ENCODE data around the gene PIGM.

The PIGM gene

DNA sequence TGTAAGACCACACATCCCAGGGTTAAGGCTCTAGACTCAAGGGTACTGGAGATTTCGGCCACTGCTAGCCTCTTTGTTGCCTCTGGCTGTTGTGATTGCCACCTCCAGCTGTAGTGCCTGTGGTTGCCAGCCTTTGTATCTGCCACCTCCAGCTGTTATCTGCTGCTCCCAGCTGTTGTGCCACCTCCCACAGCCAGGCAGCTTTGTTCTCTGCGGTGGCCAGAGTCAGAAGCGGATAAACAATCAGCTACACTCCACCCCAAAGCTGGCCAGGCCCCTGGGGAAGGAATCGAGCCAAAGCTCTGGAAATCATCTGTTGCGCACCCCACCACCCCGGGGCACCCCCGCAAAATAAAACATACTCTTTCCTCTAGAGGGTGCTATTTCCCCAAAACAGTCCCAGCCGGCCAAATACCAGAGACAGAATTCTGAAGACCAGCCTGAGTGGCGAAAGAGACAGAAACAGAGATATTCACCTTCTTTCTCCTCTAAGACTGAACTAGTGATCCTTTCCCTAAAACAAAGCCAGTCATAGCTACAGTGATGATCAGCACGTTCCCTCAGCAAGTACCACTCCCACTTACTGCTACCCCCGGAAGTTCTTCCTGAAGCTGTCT, 14.8 kb upstream of the PIGM start:
- DNase-seq (ENCODE audit: low read depth, low spot score) = no peak
- Histone ChIP-seq H3K36me3 (ENCODE audit: control insufficient read depth, insufficient read depth, low read length) (no peaks in the 10 kb centered on the region), H3K4me1 (ENCODE audit: control insufficient read depth, insufficient read depth, low read length) (peaks cover 4% of the 10 kb centered on the region; the same call in 1 of the 2 replicates), H3K9me3 (ENCODE audit: control insufficient read depth, insufficient read depth, low read length) (no peaks in the 10 kb centered on the region), H3K27ac (ENCODE audit: low read length) (no peak overlapping the region), H3K4me3 (ENCODE audit: low read length) (no peak overlapping the region), H3K27me3 (ENCODE audit: control insufficient read depth, insufficient read depth, low read length) (no peaks in the 10 kb centered on the region)
- no CpG with 5 or more reads among the region's 11 CpGs for WGBS (ENCODE audit: insufficient coverage, insufficient read length)

DNA sequence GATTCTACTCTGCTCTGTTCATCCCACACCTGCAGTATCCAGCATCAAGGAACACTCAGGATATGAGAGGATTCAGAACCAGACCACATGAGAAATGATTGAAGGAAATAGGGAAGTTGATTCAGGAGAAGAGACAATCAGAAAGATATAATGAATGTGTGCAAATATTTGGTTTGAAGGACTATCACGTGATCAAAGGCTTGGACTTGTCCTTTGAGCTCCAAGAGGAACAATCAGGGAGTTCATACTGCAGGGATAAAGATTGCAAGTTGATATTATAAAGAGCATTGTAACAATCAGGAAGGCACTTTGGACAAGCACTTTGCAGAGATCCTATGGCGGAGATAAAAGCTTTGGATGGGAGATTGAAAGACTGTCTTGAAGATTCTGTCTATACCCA, 13.9 kb upstream of the PIGM start:
- no CpG with 5 or more reads among the region's 2 CpGs for WGBS (ENCODE audit: insufficient coverage, insufficient read length)

DNA sequence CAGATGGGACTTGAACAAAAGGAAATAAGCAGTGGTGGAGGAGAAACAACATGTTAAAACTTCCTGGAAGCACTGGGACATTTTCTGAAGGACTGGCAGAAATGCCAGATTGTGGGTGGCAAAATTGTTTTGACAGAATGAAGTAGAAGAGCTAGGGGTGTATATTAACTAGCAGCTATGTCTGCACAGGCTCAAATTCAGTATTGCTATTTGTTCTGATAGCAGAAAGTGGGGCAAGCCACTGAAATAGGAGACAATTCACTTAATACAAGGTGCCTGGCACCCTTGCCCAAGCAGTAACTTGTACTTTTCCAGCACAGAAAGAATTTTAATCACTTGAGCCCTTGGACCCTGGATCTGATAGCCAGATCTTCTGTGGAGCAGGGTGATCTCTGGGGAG, 11.8 kb upstream of the PIGM start:
- Histone ChIP-seq H3K27me3 (ENCODE audit: control insufficient read depth, insufficient read depth, low read length) (no peaks in the 10 kb centered on the region), H3K4me3 (ENCODE audit: low read length) (no peak overlapping the region), H3K4me1 (ENCODE audit: control insufficient read depth, insufficient read depth, low read length) (peaks cover 4% of the 10 kb centered on the region; the same call in 1 of the 2 replicates), H3K27ac (ENCODE audit: low read length) (no peak overlapping the region), H3K36me3 (ENCODE audit: control insufficient read depth, insufficient read depth, low read length) (no peaks in the 10 kb centered on the region), H3K9me3 (ENCODE audit: control insufficient read depth, insufficient read depth, low read length) (no peaks in the 10 kb centered on the region)
- DNase-seq (ENCODE audit: low read depth, low spot score) = no peak

More for the DNA sequence above, 13.9 kb upstream of the PIGM start:
- no peaks in the 10 kb centered on the region for H3K27me3 ChIP-seq (ENCODE audit: control insufficient read depth, insufficient read depth, low read length)
- H3K4me1 ChIP-seq (ENCODE audit: control insufficient read depth, insufficient read depth, low read length) = peaks cover 4% of the 10 kb centered on the region; the same call in 1 of the 2 replicates
- H3K36me3 ChIP-seq (ENCODE audit: control insufficient read depth, insufficient read depth, low read length) = no peaks in the 10 kb centered on the region
- H3K4me3 ChIP-seq (ENCODE audit: low read length) = no peak overlapping the region
- H3K27ac ChIP-seq (ENCODE audit: low read length) = no peak overlapping the region
- DNase-seq (ENCODE audit: low read depth, low spot score) = no peak
- no peaks in the 10 kb centered on the region for H3K9me3 ChIP-seq (ENCODE audit: control insufficient read depth, insufficient read depth, low read length)

DNA sequence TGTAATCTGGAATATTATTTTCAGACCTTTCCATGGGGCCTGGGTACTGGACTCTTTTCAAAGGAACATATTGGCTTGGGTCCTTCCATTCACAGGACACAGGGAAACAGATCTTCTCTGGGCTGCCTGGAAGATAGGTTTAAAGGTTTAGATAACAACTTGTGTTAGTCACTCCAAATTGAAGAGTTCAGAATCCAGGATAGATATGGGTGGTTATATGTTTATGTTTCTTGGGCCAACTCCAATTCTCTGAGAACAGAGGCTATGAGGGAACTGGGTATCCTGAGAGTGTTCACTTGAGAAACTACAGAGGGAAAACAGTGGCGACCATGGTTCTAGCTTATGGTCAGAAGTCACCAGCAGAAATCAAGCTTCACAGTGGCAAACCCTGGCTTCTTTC, 8.7 kb upstream of the PIGM start:
- no CpG with 5 or more reads among the region's 1 CpG for WGBS (ENCODE audit: insufficient coverage, insufficient read length)
- H3K9me3 ChIP-seq (ENCODE audit: control insufficient read depth, insufficient read depth, low read length) = no peaks in the 10 kb centered on the region
- H3K27me3 ChIP-seq (ENCODE audit: control insufficient read depth, insufficient read depth, low read length) = no peaks in the 10 kb centered on the region
- no peak for DNase-seq (ENCODE audit: low read depth, low spot score)
- no peaks in the 10 kb centered on the region for H3K36me3 ChIP-seq (ENCODE audit: control insufficient read depth, insufficient read depth, low read length)
- H3K4me1 ChIP-seq (ENCODE audit: control insufficient read depth, insufficient read depth, low read length) = no peaks in the 10 kb centered on the region
- no peak overlapping the region for H3K4me3 ChIP-seq (ENCODE audit: low read length)
- no peak overlapping the region for H3K27ac ChIP-seq (ENCODE audit: low read length)

DNA sequence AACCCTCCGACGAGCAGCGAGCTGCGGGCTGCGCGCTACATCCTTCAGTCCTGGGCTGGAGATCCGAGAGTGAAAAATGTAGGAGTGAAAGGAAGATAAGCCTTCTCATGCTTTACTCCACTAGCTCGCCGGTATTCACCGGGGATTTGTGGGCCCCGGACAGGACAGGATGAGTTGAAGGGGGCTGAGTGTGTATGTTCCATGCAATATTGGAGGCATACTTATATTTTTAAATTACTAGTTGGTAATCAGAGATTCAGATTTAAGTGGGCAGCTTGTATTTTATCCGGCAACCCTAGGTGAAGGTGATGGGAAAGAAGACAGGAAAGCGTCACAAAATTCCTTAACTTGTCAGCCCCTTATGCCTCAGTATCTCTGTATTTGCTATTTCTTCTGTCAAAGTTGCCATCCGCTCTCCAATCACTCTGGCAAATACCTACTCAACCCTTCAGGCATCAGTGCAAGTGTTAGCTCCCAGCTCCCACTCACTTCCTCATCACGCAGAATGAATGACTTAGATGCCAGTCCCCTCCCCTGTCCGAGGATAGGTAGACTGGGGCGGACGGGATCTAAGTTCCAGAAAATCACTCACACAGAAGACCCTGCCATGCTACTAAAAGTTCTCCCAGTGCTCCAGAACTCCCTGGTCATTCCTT, 503 bp upstream of the PIGM start:
- DNase-seq (ENCODE audit: low read depth, low spot score) = no peak

DNA sequence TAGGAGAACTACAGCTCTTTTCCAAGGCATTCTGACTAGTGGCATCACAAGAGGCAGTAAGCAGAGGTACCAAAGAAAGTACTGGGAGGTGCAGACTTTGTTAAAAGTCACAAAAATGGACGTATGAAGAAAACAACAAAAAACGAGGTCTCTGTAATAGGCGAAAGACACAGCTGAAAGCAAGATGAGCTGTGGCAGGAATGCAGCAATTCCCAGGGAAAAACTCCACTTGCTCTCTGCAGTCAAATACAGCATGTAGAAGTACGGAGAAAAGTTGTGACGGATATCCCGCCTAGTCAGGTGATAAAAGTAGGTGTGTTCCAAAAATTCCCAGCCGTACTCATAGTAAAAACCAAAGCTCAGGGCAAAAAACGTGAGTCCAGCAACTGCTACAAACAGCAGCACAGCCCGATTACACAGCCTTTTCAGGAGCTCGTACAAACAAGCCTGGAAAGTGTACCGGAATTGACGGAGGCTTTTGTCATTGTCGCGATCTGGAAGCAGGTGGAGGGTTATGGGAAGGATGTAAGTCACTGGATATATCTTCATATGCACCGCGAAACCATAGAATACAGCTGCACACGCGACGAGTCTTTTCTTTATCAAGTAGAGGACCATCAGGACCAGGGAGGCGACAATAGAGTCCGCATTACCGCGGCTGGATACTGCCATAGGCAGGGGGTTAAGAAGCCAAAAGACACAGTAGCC, 979 bp downstream of the PIGM start:
- Histone ChIP-seq H3K4me1 (ENCODE audit: control insufficient read depth, insufficient read depth, low read length) (peaks cover 1% of the 10 kb centered on the region; the same call in 1 of the 2 replicates), H3K4me3 (ENCODE audit: low read length) (peak overlapping the region; percentile 41), H3K27ac (ENCODE audit: low read length) (no peak overlapping the region), H3K9me3 (ENCODE audit: control insufficient read depth, insufficient read depth, low read length) (no peaks in the 10 kb centered on the region), H3K36me3 (ENCODE audit: control insufficient read depth, insufficient read depth, low read length) (no peaks in the 10 kb centered on the region), H3K27me3 (ENCODE audit: control insufficient read depth, insufficient read depth, low read length) (no peaks in the 10 kb centered on the region)
- DNase-seq (ENCODE audit: low read depth, low spot score) = no peak
- WGBS (ENCODE audit: insufficient coverage, insufficient read length) = no CpG with 5 or more reads among the region's 23 CpGs

More for the DNA sequence above, 503 bp upstream of the PIGM start:
- no CpG with 5 or more reads among the region's 18 CpGs for WGBS (ENCODE audit: insufficient coverage, insufficient read length)
- H3K27ac ChIP-seq (ENCODE audit: low read length) = no peak overlapping the region
- no peaks in the 10 kb centered on the region for H3K36me3 ChIP-seq (ENCODE audit: control insufficient read depth, insufficient read depth, low read length)
- peaks cover 1% of the 10 kb centered on the region; the same call in 1 of the 2 replicates for H3K4me1 ChIP-seq (ENCODE audit: control insufficient read depth, insufficient read depth, low read length)
- no peaks in the 10 kb centered on the region for H3K27me3 ChIP-seq (ENCODE audit: control insufficient read depth, insufficient read depth, low read length)
- no peaks in the 10 kb centered on the region for H3K9me3 ChIP-seq (ENCODE audit: control insufficient read depth, insufficient read depth, low read length)
- H3K4me3 ChIP-seq (ENCODE audit: low read length) = peak overlapping the region; percentile 41; the same call in 1 of the 2 replicates

DNA sequence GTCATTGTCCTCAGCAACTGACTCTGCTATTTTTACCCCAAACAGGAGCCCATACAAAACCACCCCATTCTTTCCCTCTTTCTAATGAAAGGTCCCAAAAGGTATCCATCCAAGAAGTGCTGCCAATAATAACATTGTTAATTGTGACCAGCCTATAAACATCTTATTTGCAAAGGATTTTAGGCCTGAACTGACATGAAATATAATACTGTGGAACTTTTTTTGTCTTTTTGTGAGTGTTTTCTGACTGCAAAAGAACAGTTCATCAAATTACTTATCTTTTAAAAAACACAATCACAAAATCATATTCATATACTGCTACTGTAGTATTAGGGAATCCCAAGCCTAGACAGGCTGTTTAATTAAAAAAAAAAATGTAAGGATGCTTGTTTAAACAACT, 3.4 kb downstream of the PIGM start:
- Histone ChIP-seq H3K36me3 (ENCODE audit: control insufficient read depth, insufficient read depth, low read length) (no peaks in the 10 kb centered on the region), H3K27me3 (ENCODE audit: control insufficient read depth, insufficient read depth, low read length) (no peaks in the 10 kb centered on the region), H3K9me3 (ENCODE audit: control insufficient read depth, insufficient read depth, low read length) (no peaks in the 10 kb centered on the region), H3K27ac (ENCODE audit: low read length) (no peak overlapping the region), H3K4me1 (ENCODE audit: control insufficient read depth, insufficient read depth, low read length) (peaks cover 1% of the 10 kb centered on the region; the same call in 1 of the 2 replicates), H3K4me3 (ENCODE audit: low read length) (no peak overlapping the region)
- DNase-seq (ENCODE audit: low read depth, low spot score) = no peak

DNA sequence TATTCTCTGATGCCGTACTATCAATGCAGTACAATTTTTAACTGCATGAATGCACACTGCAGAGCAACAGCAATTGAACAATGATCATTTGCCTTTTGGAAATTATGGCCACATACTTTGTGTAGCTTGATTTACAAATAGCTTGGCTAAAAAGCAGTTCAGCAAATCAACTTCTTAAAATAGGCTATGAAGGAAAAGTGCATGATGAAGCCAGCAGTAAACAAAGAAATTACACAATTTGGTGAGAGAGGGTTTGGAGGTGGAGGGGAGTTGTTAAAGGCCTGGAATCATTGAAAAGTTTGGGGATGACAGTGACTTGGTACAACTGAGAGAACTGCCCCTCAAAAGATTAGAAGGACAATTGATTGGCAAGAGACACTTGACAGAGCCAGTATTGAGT, 6.5 kb downstream of the PIGM start:
- no peak for DNase-seq (ENCODE audit: low read depth, low spot score)
- H3K27ac ChIP-seq (ENCODE audit: low read length) = no peak overlapping the region
- no CpG with 5 or more reads among the region's 1 CpG for WGBS (ENCODE audit: insufficient coverage, insufficient read length)
- H3K36me3 ChIP-seq (ENCODE audit: control insufficient read depth, insufficient read depth, low read length) = no peaks in the 10 kb centered on the region
- no peaks in the 10 kb centered on the region for H3K9me3 ChIP-seq (ENCODE audit: control insufficient read depth, insufficient read depth, low read length)
- no peak overlapping the region for H3K4me3 ChIP-seq (ENCODE audit: low read length)
- no peaks in the 10 kb centered on the region for H3K27me3 ChIP-seq (ENCODE audit: control insufficient read depth, insufficient read depth, low read length)
- H3K4me1 ChIP-seq (ENCODE audit: control insufficient read depth, insufficient read depth, low read length) = no peaks in the 10 kb centered on the region

DNA sequence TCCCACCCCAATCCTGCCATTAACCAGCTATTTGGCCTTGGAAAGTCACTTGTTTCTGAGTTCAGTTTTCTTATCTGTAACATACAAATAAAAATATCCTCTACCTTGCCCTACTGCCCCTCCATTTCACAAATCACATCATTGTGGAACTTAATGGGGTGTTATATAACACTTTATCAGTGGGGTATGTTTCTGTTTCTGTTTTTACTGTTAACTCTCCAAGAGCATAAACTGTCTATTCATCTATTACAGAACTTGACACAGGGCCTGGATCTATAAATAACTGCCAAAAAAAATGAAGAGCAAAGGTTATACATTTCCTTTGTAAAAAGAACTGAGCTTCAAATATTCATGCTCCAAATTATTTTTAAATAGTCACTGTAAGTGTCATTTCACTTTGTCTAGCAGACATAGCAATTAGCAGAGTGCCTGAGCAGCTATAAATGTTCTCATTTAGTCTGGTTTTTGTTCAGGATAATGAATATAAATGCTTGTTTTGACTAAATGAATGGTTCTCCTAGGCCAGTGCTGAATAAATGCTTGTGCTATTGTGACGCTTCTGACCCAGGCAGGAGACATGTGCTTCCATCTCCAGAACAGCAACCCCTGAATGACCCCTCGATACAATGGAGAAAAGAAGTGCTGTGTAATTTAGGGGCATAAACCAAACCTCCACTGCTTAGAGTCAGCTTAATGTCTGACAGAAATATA, 7.4 kb downstream of the PIGM start:
- Histone ChIP-seq H3K9me3 (ENCODE audit: control insufficient read depth, insufficient read depth, low read length) (no peaks in the 10 kb centered on the region), H3K36me3 (ENCODE audit: control insufficient read depth, insufficient read depth, low read length) (no peaks in the 10 kb centered on the region), H3K27me3 (ENCODE audit: control insufficient read depth, insufficient read depth, low read length) (no peaks in the 10 kb centered on the region), H3K4me1 (ENCODE audit: control insufficient read depth, insufficient read depth, low read length) (no peaks in the 10 kb centered on the region), H3K27ac (ENCODE audit: low read length) (no peak overlapping the region), H3K4me3 (ENCODE audit: low read length) (no peak overlapping the region)
- no peak for DNase-seq (ENCODE audit: low read depth, low spot score)
- WGBS (ENCODE audit: insufficient coverage, insufficient read length) = no CpG with 5 or more reads among the region's 2 CpGs
